HG02678 (cell line): ENCODE data around the gene UBE2M.

Experiments
- ATAC-seq: cut with Tn5 transposase; IDR thresholded peaks from one replicate; pipeline ENCODE4 v1.9.1; 2021; ENCODE audit warnings: mild to moderate bottlenecking, moderate library complexity; ENCODE audit not compliant: unreplicated experiment

Gene UBE2M

GRCh38 chr19:58555920-58556621 is 2.3 kb downstream of the UBE2M start:
- ATAC-seq: no peak

DNA sequence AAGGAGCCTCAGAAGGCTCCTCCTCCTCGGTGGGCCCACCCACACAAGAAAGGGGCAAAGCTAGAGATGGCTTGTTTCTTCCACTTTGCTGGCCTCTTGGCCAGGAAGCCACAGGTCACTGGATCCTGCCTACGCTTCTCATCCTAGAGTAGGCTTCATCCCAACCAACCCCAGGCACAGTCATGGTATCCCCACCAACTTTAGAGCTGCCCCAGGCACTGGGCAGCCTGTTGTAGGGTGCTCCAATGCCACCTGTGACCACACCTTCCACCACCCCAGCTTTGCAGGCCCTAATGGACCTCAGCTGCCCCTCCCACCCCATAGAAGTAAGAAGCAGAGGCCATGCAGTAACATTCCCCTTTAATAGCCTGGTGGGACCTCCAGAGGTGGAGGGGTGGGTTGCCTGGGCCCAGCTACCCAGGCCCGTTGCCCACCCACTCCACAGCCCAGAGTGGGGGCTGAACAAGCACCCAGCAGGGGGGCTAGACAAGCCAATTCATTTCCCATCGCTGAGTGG is 3.0 kb downstream of the UBE2M start:
- ATAC-seq: no peak

DNA sequence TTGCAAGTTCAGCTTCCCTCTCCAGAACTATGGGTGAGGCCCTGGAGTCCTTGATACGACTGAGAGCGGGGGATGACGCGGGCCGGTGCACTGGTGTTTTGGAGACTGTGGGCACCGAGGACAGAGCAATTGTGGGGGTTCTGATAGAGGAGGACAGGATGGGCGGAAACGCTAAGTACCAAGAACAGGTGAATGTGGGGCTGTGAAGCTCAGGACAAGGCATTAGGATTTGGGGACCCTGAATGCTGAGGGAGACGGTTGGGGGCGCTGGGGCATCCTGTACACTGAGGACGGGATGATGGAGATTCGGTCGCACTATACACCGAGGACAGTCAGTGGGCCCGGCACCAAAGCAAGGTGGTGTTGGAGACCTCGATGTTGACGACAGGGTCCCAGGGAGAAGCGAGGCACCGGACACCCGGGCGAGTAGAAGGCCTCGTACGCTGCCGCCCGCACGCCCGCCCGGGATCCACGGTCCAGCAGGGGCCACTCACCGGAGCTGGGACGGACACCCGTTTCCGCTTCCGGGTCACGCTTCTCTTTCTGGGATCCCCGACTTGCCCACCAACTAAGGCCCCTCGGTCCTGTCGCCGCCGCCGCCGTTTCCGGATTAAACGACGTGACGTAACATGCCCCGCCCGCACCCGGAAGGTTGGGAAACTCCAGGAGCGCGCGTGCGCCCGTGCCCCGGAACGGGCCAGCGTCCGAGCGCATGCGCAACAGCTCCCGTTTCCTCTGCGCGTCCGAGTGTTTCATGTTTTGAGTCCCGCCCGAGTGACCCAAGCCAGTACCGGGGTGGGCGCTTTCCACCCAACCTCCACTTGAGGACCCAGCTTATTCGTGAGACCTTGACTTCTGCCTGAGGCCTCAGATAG is 3.7 kb downstream of the UBE2M start, which contains the start of gene CHMP2A:
TSS of gene CHMP2A (minus strand) at position 612 of the 875 bp plus-strand sequence. CDS start 893 bp downstream, outside the sequence.
- peak; percentile 35 for ATAC-seq

DNA sequence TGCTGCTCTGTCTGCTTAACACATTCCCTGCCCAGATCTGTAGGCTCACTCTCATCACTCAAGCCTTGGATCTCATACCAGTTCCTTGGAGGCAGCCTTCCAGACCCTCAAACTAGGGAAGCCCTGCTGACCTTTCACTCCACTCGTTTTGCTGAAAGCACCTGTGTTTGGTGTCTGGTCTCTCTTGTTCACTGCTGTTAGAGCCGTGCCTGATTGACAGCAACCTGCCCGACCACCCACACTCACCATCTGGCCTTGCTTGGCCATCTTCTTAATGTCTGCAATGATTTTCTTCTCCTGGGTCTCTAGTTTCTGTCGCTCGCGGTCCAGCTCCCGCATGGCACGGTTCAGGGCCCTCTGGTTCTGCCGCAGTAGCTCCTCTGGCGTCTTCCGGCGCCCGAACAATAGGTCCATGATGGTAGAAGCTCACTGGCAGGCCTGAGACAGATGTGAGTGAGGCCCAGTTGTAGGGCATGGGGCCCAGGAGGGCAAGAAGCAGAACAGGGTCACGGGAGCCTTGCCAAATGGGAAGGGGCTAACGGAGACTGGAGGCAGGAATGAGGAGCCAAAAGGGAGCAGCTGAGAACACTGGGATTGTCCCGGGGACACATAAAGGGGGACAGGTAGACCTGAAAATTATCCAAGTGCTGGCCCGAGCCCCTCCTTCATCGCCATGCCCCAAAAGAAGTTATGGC is 4.5 kb downstream of the UBE2M start:
- no peak for ATAC-seq

DNA sequence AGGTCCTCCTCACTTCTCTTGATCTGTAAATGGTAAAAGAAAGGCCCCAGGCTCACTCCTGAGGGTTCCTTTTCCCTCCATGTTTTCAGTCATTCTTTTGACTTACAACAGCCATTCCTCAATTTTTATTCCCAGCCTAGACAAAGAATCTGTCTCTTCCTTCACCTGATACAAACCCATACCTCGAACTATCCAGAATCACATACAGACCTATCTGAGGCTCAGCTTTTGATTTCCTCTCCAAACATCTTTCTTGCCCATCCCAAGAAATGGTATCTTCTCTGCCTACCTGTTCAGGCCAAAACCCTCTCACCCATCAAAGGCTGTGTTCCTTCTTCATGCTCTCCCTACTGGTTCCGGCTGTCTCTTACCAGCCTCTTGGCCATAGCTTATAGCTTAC is 5.8 kb downstream of the UBE2M start:
- ATAC-seq: no peak

DNA sequence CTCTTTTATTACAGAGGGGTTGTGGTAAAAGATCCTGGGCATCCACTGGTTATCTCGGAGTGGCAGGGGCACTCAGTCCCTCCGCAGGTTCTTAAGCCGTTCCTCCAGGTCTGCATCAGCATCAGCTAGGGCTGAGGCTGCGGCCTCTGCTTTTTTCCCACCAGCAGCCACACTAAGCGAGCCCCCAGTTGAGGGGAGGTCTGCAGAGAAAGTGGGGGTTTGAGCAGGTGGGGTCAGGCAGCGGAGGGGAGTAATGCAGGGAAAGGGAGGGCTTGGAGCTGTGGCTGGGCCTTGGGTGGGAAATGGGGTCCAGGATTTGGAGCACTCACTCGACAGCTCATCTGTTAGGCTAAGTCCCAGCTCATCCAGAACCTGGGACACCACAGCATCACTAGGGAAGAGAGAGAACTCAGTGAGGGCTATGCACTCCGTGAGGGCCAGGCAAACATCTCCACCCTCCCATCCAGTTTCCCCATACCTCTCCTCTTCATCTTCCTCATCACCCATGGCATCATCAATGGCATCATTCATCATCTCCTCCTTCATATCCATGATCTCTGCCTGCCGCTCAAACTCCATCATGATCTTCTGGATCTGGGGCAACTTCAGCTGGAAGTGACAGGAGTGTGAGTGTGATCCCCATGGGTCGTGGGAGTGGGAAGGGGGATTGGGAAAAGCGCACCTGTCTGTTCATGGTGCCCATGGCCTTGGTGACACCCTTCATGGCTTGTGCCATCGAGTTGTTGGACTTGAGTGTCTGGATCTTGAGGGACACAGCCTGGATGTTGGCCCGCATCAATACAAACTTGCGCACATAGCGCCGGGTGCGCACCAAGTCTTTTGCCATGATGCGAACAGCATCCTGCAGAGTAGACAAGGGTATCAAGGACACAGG is 6.6 kb downstream of the UBE2M start:
- no peak for ATAC-seq

DNA sequence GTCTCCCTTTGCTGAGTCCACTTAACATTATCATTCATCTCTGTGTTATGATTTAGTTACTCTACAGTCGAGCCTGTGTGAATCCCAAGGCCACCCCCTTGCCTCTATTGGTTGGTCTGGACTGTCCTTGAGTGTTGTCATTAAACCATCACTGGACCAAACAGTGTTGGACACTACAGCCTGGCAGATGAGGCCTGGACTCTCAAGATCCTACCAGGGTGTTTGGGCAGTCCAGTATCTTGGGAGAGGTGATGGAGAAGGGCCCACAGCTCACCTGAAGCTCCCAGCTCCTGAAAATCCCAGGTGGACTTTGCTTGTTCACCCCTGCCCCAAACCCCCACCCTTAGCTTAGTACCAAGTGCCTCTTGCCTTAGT is 7.3 kb downstream of the UBE2M start:
- no peak for ATAC-seq

DNA sequence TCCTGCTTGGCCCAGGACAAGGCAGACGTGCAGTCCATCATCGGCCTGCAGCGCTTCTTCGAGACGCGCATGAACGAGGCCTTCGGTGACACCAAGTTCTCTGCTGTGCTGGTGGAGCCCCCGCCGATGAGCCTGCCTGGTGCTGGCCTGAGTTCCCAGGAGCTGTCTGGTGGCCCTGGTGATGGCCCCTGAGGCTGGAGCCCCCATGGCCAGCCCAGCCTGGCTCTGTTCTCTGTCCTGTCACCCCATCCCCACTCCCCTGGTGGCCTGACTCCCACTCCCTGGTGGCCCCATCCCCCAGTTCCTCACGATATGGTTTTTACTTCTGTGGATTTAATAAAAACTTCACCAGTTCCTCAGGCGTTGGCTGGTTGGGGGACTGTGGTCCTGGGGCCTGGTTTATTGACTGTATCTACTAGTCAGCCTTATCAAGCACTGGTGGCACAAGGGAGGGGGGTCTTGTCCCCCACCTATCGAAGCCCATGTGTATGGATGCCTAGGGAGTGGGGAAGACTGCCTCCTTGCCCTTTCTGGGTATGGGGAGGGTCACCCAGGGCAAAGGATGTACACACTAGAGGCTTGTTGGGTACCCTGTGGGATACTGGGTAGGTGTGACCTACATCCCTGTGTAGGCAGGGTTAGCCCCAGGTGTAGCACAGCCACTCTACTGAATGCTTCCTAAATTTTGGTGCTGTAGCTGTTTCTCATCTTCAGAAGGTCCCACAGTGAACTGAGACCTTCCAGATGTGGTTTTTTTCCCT is 7.9 kb downstream of the UBE2M start:
- ATAC-seq: no peak

GRCh38 chr19:58549664-58550361 is 8.6 kb downstream of the UBE2M start:
- no peak for ATAC-seq

DNA sequence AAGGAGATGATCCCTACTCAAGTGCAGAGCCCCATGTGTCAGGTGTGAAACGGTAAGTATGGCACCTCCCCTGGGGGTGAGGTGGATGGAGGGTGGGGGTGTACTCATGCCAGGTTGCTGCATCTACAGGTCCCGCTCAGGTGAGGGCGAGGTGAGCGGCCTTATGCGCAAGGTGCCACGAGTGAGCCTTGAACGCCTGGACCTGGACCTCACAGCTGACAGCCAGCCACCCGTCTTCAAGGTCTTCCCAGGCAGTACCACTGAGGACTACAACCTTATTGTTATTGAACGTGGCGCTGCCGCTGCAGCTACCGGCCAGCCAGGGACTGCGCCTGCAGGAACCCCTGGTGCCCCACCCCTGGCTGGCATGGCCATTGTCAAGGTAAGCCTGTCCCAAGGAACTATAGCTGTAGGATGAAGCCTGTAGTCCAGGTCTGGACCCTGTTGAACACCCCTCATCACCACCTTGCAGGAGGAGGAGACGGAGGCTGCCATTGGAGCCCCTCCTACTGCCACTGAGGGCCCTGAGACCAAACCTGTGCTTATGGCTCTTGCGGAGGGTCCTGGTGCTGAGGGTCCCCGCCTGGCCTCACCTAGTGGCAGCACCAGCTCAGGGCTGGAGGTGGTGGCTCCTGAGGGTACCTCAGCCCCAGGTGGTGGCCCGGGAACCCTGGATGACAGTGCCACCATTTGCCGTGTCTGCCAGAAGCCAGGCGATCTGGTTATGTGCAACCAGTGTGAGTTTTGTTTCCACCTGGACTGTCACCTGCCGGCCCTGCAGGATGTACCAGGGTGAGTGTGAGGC is 9.3 kb downstream of the UBE2M start:
- no peak for ATAC-seq

DNA sequence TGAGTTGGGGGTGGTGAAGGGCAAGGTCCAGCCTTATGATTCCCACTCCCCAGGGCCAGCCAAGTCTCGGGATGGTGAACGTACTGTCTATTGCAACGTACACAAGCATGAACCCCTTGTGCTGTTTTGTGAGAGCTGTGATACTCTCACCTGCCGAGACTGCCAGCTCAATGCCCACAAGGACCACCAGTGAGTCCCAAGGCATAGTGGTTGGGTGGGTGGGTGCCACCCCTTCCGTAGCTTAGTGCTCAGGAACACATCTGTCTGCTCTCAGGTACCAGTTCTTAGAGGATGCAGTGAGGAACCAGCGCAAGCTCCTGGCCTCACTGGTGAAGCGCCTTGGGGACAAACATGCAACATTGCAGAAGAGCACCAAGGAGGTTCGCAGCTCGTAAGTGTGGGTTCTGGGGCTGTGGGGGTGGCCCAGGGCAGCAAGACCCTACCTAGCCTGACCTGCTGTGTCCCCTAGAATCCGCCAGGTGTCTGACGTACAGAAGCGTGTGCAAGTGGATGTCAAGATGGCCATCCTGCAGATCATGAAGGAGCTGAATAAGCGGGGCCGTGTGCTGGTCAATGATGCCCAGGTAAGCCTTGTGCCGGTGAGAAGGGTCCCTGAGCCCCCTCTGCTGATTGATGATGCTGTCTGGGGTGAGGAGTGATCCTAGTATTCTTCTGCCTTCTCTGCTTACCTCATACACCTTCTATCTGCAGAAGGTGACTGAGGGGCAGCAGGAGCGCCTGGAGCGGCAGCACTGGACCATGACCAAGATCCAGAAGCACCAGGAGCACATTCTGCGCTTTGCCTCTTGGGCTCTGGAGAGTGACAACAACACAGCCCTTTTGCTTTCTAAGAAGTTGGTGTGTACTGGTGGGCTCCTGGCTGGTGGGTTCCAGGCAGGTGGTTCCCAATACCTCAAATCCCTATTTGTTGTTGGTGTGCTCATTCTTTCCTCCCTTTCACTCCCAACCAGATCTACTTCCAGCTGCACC is 10.8 kb downstream of the UBE2M start:
- no peak for ATAC-seq

DNA sequence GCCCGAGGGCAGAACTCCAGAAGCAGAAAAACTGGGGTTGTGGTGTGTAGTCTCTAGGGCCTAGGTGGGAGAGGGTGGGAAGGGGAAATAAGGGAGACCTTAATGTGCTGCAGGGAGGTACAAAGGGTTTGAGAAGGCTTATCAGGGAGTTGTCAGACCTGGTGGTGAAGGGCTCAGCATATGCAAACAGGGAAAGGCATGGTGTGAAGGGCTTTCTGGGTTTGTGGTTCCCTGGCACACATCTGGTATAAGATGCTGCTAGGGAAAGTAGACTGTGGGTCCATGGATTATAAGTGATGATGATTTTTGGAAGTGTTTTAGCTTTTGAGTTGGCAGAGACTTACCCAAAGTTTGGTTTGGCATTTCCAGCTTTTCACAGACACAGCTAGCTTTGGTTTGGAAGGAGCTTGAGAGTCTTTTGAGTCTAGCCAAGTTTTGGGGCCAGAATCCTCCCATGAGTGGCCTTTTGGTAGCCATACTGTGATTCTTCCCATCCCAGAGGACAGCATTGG is 12.3 kb downstream of the UBE2M start:
- no peak for ATAC-seq

DNA sequence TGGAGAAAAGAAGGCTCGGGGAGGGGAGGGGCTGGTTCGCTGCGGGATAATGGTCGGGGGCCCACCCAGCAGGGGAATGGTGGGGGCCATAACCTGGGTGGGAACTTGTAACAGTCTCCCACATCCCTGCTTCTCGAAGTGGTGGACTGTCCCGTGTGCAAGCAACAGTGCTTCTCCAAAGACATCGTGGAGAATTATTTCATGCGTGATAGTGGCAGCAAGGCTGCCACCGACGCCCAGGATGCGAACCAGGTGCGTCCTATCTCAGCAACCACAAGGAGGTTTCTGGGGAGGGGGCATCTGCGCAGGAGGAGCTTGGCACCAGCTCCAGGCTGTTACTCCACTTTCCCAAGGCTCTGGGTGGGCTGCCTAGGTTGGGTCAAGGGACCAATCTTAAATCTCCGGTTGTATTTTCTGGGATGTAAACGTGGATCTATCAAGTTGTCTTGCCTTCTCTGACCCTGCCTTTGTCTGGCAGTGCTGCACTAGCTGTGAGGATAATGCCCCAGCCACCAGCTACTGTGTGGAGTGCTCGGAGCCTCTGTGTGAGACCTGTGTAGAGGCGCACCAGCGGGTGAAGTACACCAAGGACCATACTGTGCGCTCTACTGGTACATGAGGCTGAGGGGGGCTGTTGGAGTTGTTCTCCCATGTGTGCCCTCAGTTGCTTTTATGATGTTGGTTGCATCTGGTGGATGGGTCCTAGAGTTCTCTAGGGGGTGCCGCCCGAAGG is 13.0 kb downstream of the UBE2M start:
- no peak for ATAC-seq

DNA sequence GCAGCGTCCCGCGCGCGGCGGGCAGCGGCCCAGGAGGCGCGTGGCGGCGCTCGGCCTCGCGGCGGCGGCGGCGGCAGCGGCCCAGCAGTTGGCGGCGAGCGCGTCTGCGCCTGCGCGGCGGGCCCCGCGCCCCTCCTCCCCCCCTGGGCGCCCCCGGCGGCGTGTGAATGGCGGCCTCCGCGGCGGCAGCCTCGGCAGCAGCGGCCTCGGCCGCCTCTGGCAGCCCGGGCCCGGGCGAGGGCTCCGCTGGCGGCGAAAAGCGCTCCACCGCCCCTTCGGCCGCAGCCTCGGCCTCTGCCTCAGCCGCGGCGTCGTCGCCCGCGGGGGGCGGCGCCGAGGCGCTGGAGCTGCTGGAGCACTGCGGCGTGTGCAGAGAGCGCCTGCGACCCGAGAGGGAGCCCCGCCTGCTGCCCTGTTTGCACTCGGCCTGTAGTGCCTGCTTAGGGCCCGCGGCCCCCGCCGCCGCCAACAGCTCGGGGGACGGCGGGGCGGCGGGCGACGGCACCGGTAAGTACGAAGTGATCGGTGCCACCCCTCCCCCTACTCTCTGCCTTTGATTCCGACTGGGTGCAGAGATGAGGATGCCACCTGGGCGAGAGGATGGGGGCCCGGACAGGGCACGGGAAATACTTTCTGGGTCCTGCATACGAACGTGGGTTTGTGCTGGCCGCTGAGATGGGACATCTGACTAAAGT is 13.7 kb downstream of the UBE2M start:
- ATAC-seq: peak; percentile 53

- peak; percentile 76 for ATAC-seq
Observed at GRCh38 chr19:58543826-58544590, 14.4 kb downstream of the UBE2M start, which contains the start of gene TRIM28. TRIM28 (plus strand) TSS chr19:58544064; CDS start chr19:58544758, 694 bp downstream.
